PC-9 (cell line): ENCODE data around the gene SLC17A3. TPM values are rescaled to one million over a fixed set of nuclear protein-coding genes. Genes with fewer than 3 reads are reported as not detected.

Source experiments
- BruUV-seq: library from RNA; stranded (reverse); fragments of 400-500 nt; replicated peaks from 2 replicates; lab custom pipeline; 2021; lab: Mats Ljungman, UMichigan
- CTCF ChIA-PET: fragments of 300-600 bp; sonication (Branson Sonifier 250); formaldehyde crosslinking; loops from one replicate; lab custom pipeline; 2022; ENCODE audit warnings: antibody characterized with exemption; lab: Charles Lee
- POLR2A ChIA-PET: fragments of 300-600 bp; sonication (Branson Sonifier 250); formaldehyde crosslinking; loops from one replicate; lab custom pipeline; 2022; ENCODE audit warnings: antibody characterized with exemption; ENCODE audit not compliant: unreplicated experiment; lab: Charles Lee
- DNase-seq, 2 experiments: peaks; one replicate each; pipeline versions ENCODE4 v3.0.0 to v3.0.0-alpha.2; 2015 to 2022; ENCODE audit warnings: mixed read lengths in 1 of 2
- H2AFZ ChIP-seq: fragments of 200-600 bp; sonication (generic); 2 replicates; pipeline ENCODE4 v1.8.1; 2017; ENCODE audit warnings: antibody characterized with exemption
- H3F3A ChIP-seq: fragments of 200-600 bp; sonication (generic); 2 replicates; pipeline ENCODE4 v1.8.1; 2017; ENCODE audit warnings: antibody characterized with exemption, mild to moderate bottlenecking, low read depth; ENCODE audit not compliant: insufficient read depth
- H3K27ac ChIP-seq: fragments of 200-600 bp; sonication (generic); 2 replicates; pipeline ENCODE4 v1.6.1; 2016; ENCODE audit warnings: mixed run types
- H3K27me3 ChIP-seq: fragments of 200-600 bp; sonication (generic); 2 replicates; pipeline ENCODE4 v1.6.1; 2016; ENCODE audit warnings: low read depth, mixed run types; ENCODE audit not compliant: insufficient read depth
- H3K36me3 ChIP-seq: fragments of 200-600 bp; sonication (generic); 2 replicates; pipeline ENCODE4 v1.6.1; 2016; ENCODE audit warnings: low read depth, mixed run types
- H3K4me1 ChIP-seq: fragments of 200-600 bp; sonication (generic); replicated peaks from 2 replicates; pipeline ENCODE4 v1.6.1; 2016; ENCODE audit warnings: mixed run types; ENCODE audit not compliant: insufficient read depth
- H3K4me2 ChIP-seq: fragments of 200-600 bp; sonication (generic); 2 replicates; pipeline ENCODE4 v1.6.1; 2017; ENCODE audit warnings: mixed run types
- H3K4me3 ChIP-seq: fragments of 200-600 bp; sonication (generic); 2 replicates; pipeline ENCODE4 v1.6.1; 2016; ENCODE audit warnings: mixed run types
- H3K79me2 ChIP-seq: fragments of 200-600 bp; sonication (generic); 2 replicates; pipeline ENCODE4 v1.6.1; 2017; ENCODE audit warnings: low read depth, mixed run types
- H3K9me2 ChIP-seq: fragments of 200-600 bp; sonication (generic); 2 replicates; pipeline ENCODE4 v1.8.1; 2017; ENCODE audit warnings: mild to moderate bottlenecking; ENCODE audit not compliant: insufficient read depth
- H3K9me3 ChIP-seq: fragments of 200-600 bp; sonication (generic); 2 replicates; pipeline ENCODE4 v1.8.1; 2016; ENCODE audit warnings: low read depth; ENCODE audit not compliant: insufficient read depth
- H4K20me1 ChIP-seq: fragments of 200-600 bp; sonication (generic); 2 replicates; pipeline ENCODE4 v1.8.1; 2017; ENCODE audit not compliant: insufficient read depth
- EZH2 ChIP-seq: fragments of 200-600 bp; sonication (generic); IDR thresholded peaks from 2 replicates; pipeline ENCODE4 v1.8.0; 2017; ENCODE audit warnings: antibody characterized with exemption, low read depth
- intact Hi-C: fragments of 100-400 bp; cut with micrococcal nuclease; formaldehyde crosslinking; loops from one replicate; pipeline ENCODE4 v1.10.0; 2022; ENCODE audit not compliant: unreplicated experiment
- total RNA-seq: library from RNA; stranded (reverse); gene quantifications from 2 replicates; pipeline ENCODE4 v1.2.3, GENCODE V29; 2021
- TF ChIP-seq, protein P1 (sequence below): fragments of 200-600 bp; sonication (generic); conservative IDR thresholded peaks from 2 replicates; pipeline ENCODE4 v1.6.1; 2017; ENCODE audit warnings: mixed run types, antibody characterized with exemption, mild to moderate bottlenecking, moderate library complexity

The SLC17A3 gene
- total RNA-seq, 1 experiment from 2014 or later = not detected

DNA sequence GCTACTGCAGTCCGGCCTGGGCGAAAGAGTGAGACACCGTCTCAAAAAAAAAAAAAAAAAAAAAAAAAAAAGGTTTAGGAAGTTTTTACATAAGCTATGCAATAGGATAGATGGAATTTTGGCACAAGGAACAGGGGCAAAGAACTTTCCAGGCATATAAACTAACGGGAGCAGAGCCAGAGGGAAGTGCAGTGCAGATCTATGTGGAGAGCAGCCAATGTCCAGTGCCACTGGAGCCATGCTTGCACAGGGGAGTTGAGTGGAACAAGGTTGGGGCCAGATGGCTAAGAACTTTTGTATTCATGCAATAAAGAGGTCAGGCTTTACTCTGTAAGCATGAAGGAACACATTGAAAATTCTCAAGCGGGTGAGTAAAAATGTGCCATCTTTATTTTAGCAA is 45.6 kb upstream of the SLC17A3 start:
- Histone ChIP-seq H3F3A (no peaks in the 10 kb centered on the region), H3K4me3 (no peak overlapping the region), H2AFZ (no peak overlapping the region), H4K20me1 (no peaks in the 10 kb centered on the region), H3K9me3 (no peaks in the 10 kb centered on the region), H3K27ac (no peak overlapping the region), H3K79me2 (no peaks in the 10 kb centered on the region), H3K4me2 (no peak overlapping the region), H3K9me2 (no peaks in the 10 kb centered on the region), H3K36me3 (no peaks in the 10 kb centered on the region), H3K27me3 (no peaks in the 10 kb centered on the region), H3K4me1 (no peaks in the 10 kb centered on the region)
- intact Hi-C loops = no loop called here
- DNase-seq = no peak
- no TSS peak for BruUV-seq
- ChIA-PET CTCF (no interaction called here), POLR2A (interaction anchor here (0.6 kb wide), 1 partner anchor 278 kb away, joined by 8 read pairs; no protein-coding TSS in a partner anchor)
- TF ChIP-seq, protein P1, sequence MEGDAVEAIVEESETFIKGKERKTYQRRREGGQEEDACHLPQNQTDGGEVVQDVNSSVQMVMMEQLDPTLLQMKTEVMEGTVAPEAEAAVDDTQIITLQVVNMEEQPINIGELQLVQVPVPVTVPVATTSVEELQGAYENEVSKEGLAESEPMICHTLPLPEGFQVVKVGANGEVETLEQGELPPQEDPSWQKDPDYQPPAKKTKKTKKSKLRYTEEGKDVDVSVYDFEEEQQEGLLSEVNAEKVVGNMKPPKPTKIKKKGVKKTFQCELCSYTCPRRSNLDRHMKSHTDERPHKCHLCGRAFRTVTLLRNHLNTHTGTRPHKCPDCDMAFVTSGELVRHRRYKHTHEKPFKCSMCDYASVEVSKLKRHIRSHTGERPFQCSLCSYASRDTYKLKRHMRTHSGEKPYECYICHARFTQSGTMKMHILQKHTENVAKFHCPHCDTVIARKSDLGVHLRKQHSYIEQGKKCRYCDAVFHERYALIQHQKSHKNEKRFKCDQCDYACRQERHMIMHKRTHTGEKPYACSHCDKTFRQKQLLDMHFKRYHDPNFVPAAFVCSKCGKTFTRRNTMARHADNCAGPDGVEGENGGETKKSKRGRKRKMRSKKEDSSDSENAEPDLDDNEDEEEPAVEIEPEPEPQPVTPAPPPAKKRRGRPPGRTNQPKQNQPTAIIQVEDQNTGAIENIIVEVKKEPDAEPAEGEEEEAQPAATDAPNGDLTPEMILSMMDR = no peak
- no peak for TF ChIP-seq EZH2

DNA sequence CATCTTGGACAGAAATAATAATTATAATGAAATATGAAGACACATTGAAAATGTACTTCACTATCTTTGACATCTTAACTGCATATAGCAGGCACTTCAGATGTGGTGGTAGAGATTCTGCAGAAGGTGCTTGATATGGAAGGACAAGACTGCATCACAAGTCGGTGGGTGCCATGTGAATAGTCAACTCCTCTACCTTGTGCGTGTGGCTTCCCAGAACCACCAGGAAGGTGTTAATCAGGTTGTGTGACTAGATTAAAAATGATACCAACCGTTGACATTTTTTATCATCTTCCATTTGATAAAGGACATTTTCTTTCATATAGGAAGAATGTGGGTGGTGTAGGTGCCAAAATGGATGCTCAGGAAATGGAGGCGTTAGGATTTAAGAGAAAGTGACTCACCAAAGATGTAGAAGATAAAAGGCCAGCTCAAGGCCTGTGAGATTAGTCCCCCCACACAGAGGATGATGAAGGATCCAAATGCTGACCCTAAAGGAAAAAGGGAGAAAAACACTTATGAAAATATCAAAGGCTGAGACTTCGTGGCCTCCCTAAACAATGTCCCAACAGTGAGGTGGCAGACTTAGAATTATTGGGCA is 44.1 kb upstream of the SLC17A3 start:
- H3K36me3 ChIP-seq = no peaks in the 10 kb centered on the region
- intact Hi-C loops = no loop called here
- no peak overlapping the region for H3K4me2 ChIP-seq
- H3K79me2 ChIP-seq = no peaks in the 10 kb centered on the region
- no peaks in the 10 kb centered on the region for H3K4me1 ChIP-seq
- no peak for DNase-seq
- no TSS peak for BruUV-seq
- POLR2A ChIA-PET = no interaction called here
- TF ChIP-seq EZH2 = no peak
- TF ChIP-seq, protein P1 = no peak
- no peaks in the 10 kb centered on the region for H3K27me3 ChIP-seq
- no peaks in the 10 kb centered on the region for H3K9me3 ChIP-seq
- no peak overlapping the region for H2AFZ ChIP-seq
- no peak overlapping the region for H3K4me3 ChIP-seq
- no peaks in the 10 kb centered on the region for H4K20me1 ChIP-seq
- H3K27ac ChIP-seq = no peak overlapping the region
- no peaks in the 10 kb centered on the region for H3K9me2 ChIP-seq
- CTCF ChIA-PET = no interaction called here
- no peaks in the 10 kb centered on the region for H3F3A ChIP-seq

DNA sequence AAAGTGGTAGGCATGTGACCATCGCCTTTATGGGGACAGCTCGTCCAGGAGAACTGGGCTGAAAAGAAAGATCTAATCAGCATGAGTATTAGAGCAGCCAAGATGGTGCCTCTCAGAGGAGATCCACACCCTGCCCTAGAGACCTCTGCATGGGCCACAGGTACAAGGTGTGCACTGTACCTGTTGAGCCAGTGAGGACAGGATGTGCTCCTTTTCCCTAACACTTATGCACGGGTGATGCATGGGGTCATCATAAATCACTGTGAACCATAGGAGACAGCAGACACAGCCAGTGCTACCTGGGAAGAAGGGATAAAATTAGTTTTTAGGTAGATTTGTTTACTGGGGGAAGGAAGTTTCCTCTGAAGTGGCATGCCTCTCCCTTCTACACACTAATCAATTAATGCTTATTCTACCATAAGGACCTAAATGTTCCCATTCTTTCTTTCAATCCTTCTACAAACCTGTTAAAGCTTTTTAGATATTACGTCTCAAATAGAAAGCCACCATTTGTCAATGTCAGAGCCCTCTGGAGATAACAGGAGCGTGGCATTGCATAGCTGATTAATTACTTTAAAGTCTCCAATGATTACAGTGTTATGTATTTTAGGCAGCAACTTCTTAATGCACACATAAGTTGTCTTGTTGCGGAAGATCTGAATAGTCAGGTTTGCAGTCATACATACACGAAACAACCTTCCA is 42.9 kb upstream of the SLC17A3 start:
- TF ChIP-seq, protein P1 = no peak
- no peak for TF ChIP-seq EZH2
- H2AFZ ChIP-seq = no peak overlapping the region
- BruUV-seq = no TSS peak

More for the DNA sequence above, 42.9 kb upstream of the SLC17A3 start:
- H3K4me1 ChIP-seq = no peaks in the 10 kb centered on the region
- no peaks in the 10 kb centered on the region for H4K20me1 ChIP-seq
- H3K4me3 ChIP-seq = no peak overlapping the region
- H3K4me2 ChIP-seq = no peak overlapping the region
- H3K9me3 ChIP-seq = no peaks in the 10 kb centered on the region
- no peak for DNase-seq
- intact Hi-C loops = no loop called here
- H3K79me2 ChIP-seq = no peaks in the 10 kb centered on the region
- H3K36me3 ChIP-seq = no peaks in the 10 kb centered on the region
- ChIA-PET POLR2A (no interaction called here), CTCF (no interaction called here)
- H3K27ac ChIP-seq = no peak overlapping the region
- no peaks in the 10 kb centered on the region for H3K27me3 ChIP-seq
- H3K9me2 ChIP-seq = no peaks in the 10 kb centered on the region
- H3F3A ChIP-seq = no peaks in the 10 kb centered on the region
